ENCODE measurements around the gene DEAF1.

The DEAF1 gene

GRCh38 chr11:601573-602245 is 93.3 kb downstream of the DEAF1 start:
- Histone ChIP-seq H3K9ac (ENCODE audit: low read length) (no peak overlapping the region), H3K4me1 (ENCODE audit: control insufficient read depth, insufficient read depth, low read length) (no peaks in the 10 kb centered on the region), H3K27ac (ENCODE audit: low read depth, low read length) (no peak overlapping the region), H3K4me3 (ENCODE audit: low read length) (no peak overlapping the region), H3K36me3 (ENCODE audit: control insufficient read depth, insufficient read depth, low read length) (peaks cover 53% of the 10 kb centered on the region), H3K27me3 (ENCODE audit: control insufficient read depth, insufficient read depth, low read length) (no peaks in the 10 kb centered on the region)

- Histone ChIP-seq H3K36me3 (ENCODE audit: control insufficient read depth, insufficient read depth, low read length) (peaks cover 48% of the 10 kb centered on the region), H3K27me3 (ENCODE audit: control insufficient read depth, insufficient read depth, low read length) (no peaks in the 10 kb centered on the region), H3K27ac (ENCODE audit: low read depth, low read length) (no peak overlapping the region), H3K4me3 (ENCODE audit: low read length) (no peak overlapping the region), H3K9ac (ENCODE audit: low read length) (no peak overlapping the region), H3K4me1 (ENCODE audit: control insufficient read depth, insufficient read depth, low read length) (no peaks in the 10 kb centered on the region)
These were observed 96.9 kb downstream of the DEAF1 start for GRCh38 chr11:598005-598680.

GRCh38 chr11:597166-597725 is 97.8 kb downstream of the DEAF1 start:
- Histone ChIP-seq H3K27ac (ENCODE audit: low read depth, low read length) (no peak overlapping the region), H3K4me3 (ENCODE audit: low read length) (no peak overlapping the region), H3K36me3 (ENCODE audit: control insufficient read depth, insufficient read depth, low read length) (peaks cover 54% of the 10 kb centered on the region), H3K27me3 (ENCODE audit: control insufficient read depth, insufficient read depth, low read length) (no peaks in the 10 kb centered on the region), H3K4me1 (ENCODE audit: control insufficient read depth, insufficient read depth, low read length) (no peaks in the 10 kb centered on the region), H3K9ac (ENCODE audit: low read length) (no peak overlapping the region)

- H3K4me1 ChIP-seq (ENCODE audit: control insufficient read depth, insufficient read depth, low read length): no peaks in the 10 kb centered on the region
- no peak overlapping the region for H3K4me3 ChIP-seq (ENCODE audit: low read length)
- no peaks in the 10 kb centered on the region for H3K27me3 ChIP-seq (ENCODE audit: control insufficient read depth, insufficient read depth, low read length)
- no peak overlapping the region for H3K9ac ChIP-seq (ENCODE audit: low read length)
- no peak overlapping the region for H3K27ac ChIP-seq (ENCODE audit: low read depth, low read length)
- H3K36me3 ChIP-seq (ENCODE audit: control insufficient read depth, insufficient read depth, low read length): peaks cover 52% of the 10 kb centered on the region
These were observed 98.6 kb downstream of the DEAF1 start for GRCh38 chr11:596374-596773.

GRCh38 chr11:595400-595799 is 99.6 kb downstream of the DEAF1 start:
- H3K4me3 ChIP-seq (ENCODE audit: low read length): no peak overlapping the region
- H3K27me3 ChIP-seq (ENCODE audit: control insufficient read depth, insufficient read depth, low read length): no peaks in the 10 kb centered on the region
- H3K27ac ChIP-seq (ENCODE audit: low read depth, low read length): no peak overlapping the region
- peaks cover 54% of the 10 kb centered on the region for H3K36me3 ChIP-seq (ENCODE audit: control insufficient read depth, insufficient read depth, low read length)
- H3K4me1 ChIP-seq (ENCODE audit: control insufficient read depth, insufficient read depth, low read length): no peaks in the 10 kb centered on the region
- no peak overlapping the region for H3K9ac ChIP-seq (ENCODE audit: low read length)
